Uterus (tissue), 2 donors: ENCODE results near the gene RNF34.

ENCODE experiments used
- POLR2A ChIP-seq, 2 donors: fragments of 450-650 bp; IDR thresholded peaks; one replicate each; pipeline ENCODE4 v1.6.1; 2016; ENCODE audit warnings: antibody characterized with exemption in 2 of 2, mild to moderate bottlenecking in 1 of 2, moderate library complexity in 1 of 2
- TF ChIP-seq, protein P1 (sequence below), 4 experiments: fragments of 200-600 bp in 2 of 4; fragments of 450-650 bp in 2 of 4; sonication (generic) in 2 of 4; IDR thresholded peaks; one replicate each; pipeline ENCODE4 v1.5.1; 2016 to 2019; ENCODE audit warnings: antibody characterized with exemption in 4 of 4, mild to moderate bottlenecking in 2 of 4, moderate library complexity in 1 of 4

DNA sequence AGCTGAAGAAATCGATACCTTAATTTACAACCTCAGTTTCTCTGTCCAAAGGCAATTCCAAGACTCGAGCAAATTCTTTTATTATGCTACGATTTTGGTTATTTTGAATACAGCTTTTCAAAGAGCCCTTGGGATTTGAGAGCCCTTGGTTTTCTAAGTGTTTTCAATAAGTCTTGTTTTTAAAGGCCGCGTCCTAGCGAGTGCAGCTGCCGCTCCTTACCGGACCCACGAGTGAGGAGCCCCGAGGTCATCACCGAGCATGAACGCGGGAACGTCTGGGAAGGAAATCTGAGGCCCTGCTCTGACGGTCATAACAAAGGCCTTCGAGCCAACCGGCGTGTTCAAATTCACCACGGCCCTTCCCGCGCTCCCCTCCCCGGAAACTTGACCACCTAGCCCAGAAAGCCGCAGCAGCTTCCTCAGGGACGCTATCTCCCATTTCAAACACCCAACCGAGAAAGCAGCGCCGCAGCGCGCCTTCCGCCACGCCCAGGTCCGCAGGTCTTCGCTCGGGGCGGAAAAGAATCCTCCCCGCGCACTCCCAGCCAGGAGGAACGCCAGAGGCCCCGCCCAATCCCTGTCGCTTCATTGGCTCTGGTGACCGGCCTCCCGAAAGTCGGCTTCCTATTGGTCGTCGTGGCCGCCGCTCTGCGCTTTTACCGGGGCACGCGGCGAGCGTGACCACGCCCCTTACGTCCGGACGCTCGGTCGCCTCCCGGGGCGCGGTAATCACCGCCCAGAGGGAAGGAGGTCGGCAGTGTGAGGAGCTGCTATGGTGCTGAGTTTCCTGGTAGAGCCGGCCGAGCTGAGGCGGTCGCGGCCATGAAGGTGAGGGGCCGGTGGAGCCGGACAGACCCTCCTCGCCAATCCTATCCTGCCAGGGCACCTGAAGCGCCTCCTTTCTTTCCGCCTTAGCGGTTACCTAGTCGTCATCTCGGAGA lies at the start of gene RNF34:
- TF ChIP-seq, protein P1, sequence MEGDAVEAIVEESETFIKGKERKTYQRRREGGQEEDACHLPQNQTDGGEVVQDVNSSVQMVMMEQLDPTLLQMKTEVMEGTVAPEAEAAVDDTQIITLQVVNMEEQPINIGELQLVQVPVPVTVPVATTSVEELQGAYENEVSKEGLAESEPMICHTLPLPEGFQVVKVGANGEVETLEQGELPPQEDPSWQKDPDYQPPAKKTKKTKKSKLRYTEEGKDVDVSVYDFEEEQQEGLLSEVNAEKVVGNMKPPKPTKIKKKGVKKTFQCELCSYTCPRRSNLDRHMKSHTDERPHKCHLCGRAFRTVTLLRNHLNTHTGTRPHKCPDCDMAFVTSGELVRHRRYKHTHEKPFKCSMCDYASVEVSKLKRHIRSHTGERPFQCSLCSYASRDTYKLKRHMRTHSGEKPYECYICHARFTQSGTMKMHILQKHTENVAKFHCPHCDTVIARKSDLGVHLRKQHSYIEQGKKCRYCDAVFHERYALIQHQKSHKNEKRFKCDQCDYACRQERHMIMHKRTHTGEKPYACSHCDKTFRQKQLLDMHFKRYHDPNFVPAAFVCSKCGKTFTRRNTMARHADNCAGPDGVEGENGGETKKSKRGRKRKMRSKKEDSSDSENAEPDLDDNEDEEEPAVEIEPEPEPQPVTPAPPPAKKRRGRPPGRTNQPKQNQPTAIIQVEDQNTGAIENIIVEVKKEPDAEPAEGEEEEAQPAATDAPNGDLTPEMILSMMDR (IDR thresholded peaks at IDR 0.05) = no peak
- TF ChIP-seq POLR2A (IDR thresholded peaks at IDR 0.05) = peak; percentile 94 to 97
